ENCODE measurements around the gene YIPF2.
"Not testable (repeated sequence)": the region's sequence is repeated elsewhere in the genome, so short reads cannot be mapped to it uniquely, and the experiment has no call there.

YIPF2 gene

GRCh38 chr19:10945264-10945663 is 16.8 kb upstream of the YIPF2 start:
- Mint-ChIP-seq H3K4me1 (peaks cover 9% of the 10 kb centered on the region), H3K4me3 (no peak overlapping the region), H3K27me3 (ENCODE audit: low read depth) (no peaks in the 10 kb centered on the region), H3K9me3 (no peaks in the 10 kb centered on the region), H3K36me3 (ENCODE audit: low read depth) (no peaks in the 10 kb centered on the region), H3K27ac (no peak overlapping the region)
- TF ChIP-seq CTCF (IDR thresholded peaks at IDR 0.05; ENCODE audit: unreplicated experiment in 3 of 3) = no peak

GRCh38 chr19:10943412-10943811 is 15.0 kb upstream of the YIPF2 start:
- not testable (repeated sequence) for H3K36me3 Mint-ChIP-seq (ENCODE audit: low read depth); H3K4me3 Mint-ChIP-seq; H3K27ac Mint-ChIP-seq; H3K4me1 Mint-ChIP-seq; H3K9me3 Mint-ChIP-seq; H3K27me3 Mint-ChIP-seq (ENCODE audit: low read depth)

GRCh38 chr19:10941649-10942048 is 13.2 kb upstream of the YIPF2 start:
- H3K4me3 Mint-ChIP-seq; H3K27me3 Mint-ChIP-seq (ENCODE audit: low read depth); H3K36me3 Mint-ChIP-seq (ENCODE audit: low read depth); H3K9me3 Mint-ChIP-seq; H3K4me1 Mint-ChIP-seq: not testable (repeated sequence)
- H3K27ac Mint-ChIP-seq = peak overlapping the region; percentile 71 to 87 (median 84)

GRCh38 chr19:10936661-10937084 is 8.2 kb upstream of the YIPF2 start:
- Mint-ChIP-seq H3K9me3 (no peaks in the 10 kb centered on the region), H3K4me1 (peaks cover 4% of the 10 kb centered on the region), H3K36me3 (ENCODE audit: low read depth) (no peaks in the 10 kb centered on the region), H3K27ac (peak overlapping the region; percentile 76 to 93 (median 92)), H3K4me3 (peak overlapping the region; percentile 23 to 46 (median 45)), H3K27me3 (ENCODE audit: low read depth) (no peaks in the 10 kb centered on the region)
- peak; percentile 57 to 69 (median 58) for TF ChIP-seq CTCF (IDR thresholded peaks at IDR 0.05; ENCODE audit: unreplicated experiment in 3 of 3)

- no peaks in the 10 kb centered on the region for H3K9me3 Mint-ChIP-seq
- H3K27ac Mint-ChIP-seq = no peak overlapping the region
- no peak overlapping the region for H3K4me3 Mint-ChIP-seq
- peaks cover 4% of the 10 kb centered on the region for H3K36me3 Mint-ChIP-seq (ENCODE audit: low read depth)
- no peak for TF ChIP-seq CTCF (IDR thresholded peaks at IDR 0.05; ENCODE audit: unreplicated experiment in 3 of 3)
- no peaks in the 10 kb centered on the region for H3K27me3 Mint-ChIP-seq (ENCODE audit: low read depth)
- peaks cover 4% of the 10 kb centered on the region for H3K4me1 Mint-ChIP-seq
Measured at GRCh38 chr19:10935371-10936059, 7.1 kb upstream of the YIPF2 start.

GRCh38 chr19:10929402-10929794 is 959 bp upstream of the YIPF2 start:
- peaks cover 16% of the 10 kb centered on the region for H3K36me3 Mint-ChIP-seq (ENCODE audit: low read depth)
- peaks cover 4% of the 10 kb centered on the region for H3K4me1 Mint-ChIP-seq
- peak overlapping the region in 1 of 3 experiments; percentile 59 for H3K27ac Mint-ChIP-seq
- H3K27me3 Mint-ChIP-seq (ENCODE audit: low read depth) = no peaks in the 10 kb centered on the region
- no peaks in the 10 kb centered on the region for H3K9me3 Mint-ChIP-seq
- no peak for TF ChIP-seq CTCF (IDR thresholded peaks at IDR 0.05; ENCODE audit: unreplicated experiment in 3 of 3)
- H3K4me3 Mint-ChIP-seq = peak overlapping the region; percentile 84 to 96 (median 94)

All from nephron (organoid).